ENCODE measurements around the gene KLK3.
"Not testable (repeated sequence)": the region's sequence is repeated elsewhere in the genome, so short reads cannot be mapped to it uniquely, and the experiment has no call there.

KLK3 gene

GRCh38 chr19:50896089-50896590, 41.4 kb downstream of the KLK3 start:
- DNase-seq (ENCODE audit: insufficient read length, low spot score); FAIRE-seq: not testable (repeated sequence)

DNA sequence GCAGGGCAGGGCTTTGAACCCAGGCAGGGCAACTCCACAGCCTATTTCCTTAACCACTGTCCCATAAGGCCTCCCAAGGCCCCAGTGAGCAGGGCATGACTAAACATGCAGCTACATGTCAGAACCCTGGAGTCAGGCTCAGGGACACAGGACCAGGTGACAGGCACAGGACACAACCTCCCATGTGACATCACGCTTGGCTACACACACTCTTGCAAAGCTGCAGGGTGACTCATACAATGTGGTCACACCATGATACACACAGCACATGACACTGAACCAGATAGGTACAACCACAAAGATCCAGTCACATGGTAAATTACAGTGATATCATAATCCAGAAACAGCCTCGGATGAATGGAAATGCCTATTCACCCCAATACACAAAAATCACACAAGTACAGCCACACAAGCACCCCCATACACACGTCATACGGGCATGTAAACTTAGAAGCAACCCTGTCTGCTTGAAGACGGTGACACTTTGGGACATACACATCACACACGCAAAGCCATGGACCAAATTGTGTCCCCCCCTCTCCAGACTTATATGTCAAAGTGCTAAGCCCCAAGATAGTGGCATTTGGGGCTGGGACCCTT, 42.0 kb downstream of the KLK3 start:
- DNase-seq (ENCODE audit: insufficient read length, low spot score) (no peak), FAIRE-seq (peak; percentile 54)

DNA sequence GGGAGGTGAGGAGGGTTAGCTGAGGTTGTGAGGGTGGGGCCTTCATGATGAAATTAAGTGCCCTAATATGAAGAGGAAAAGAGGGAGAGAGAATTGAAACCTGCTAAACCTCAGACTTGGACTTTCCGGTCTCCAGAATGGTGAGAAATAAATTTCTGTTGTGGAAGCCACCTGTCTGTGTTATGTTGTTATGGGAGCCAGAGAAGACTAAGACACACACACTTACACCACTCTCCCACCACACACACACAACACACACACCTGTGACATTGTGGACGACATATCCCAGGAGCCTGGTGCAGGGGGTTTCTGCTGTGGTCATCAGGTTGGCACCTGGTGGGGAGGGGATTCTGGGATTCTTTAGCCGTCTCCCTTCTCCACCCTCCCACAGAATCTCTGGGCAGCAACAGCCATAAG, 42.5 kb downstream of the KLK3 start:
- FAIRE-seq, result no peak
- no peak for DNase-seq (ENCODE audit: insufficient read length, low spot score)

- FAIRE-seq (no peak), DNase-seq (ENCODE audit: insufficient read length, low spot score) (no peak)
These were observed 42.9 kb downstream of the KLK3 start for GRCh38 chr19:50897612-50898011.

- no peak for DNase-seq (ENCODE audit: insufficient read length, low spot score)
- FAIRE-seq, result no peak
These were observed 43.3 kb downstream of the KLK3 start for GRCh38 chr19:50898018-50898417.

- FAIRE-seq, result no peak
- DNase-seq (ENCODE audit: insufficient read length, low spot score), result no peak
These were observed 44.9 kb downstream of the KLK3 start for GRCh38 chr19:50899569-50899968.

DNA sequence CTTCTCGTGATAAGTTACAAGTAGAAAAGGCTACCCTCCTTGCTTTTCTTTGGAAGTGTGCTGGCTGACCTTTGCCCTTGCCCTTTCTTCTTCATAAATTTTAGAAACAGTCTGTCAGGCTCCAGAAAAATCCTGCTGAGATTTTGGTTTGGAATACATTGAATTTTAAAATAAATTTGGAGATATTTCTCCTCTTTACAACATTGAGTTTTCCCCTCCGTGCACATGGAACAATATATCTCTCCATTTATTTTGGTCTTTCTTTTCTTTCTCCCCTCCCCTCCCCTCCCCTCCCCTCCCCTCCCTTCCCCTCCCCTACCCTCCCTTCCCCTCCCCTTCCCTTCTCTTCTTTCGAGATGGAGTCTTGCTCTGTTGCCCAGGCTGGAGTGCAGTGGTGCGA, 47.9 kb downstream of the KLK3 start:
- FAIRE-seq, result no peak
- DNase-seq (ENCODE audit: insufficient read length, low spot score), result no peak

GRCh38 chr19:50906217-50906616, 51.5 kb downstream of the KLK3 start:
- FAIRE-seq (no peak), DNase-seq (ENCODE audit: insufficient read length, low spot score) (no peak)

GRCh38 chr19:50908336-50908735, 53.6 kb downstream of the KLK3 start:
- no peak for FAIRE-seq
- no peak for DNase-seq (ENCODE audit: insufficient read length, low spot score)

- no peak for FAIRE-seq
- DNase-seq (ENCODE audit: insufficient read length, low spot score), result no peak
These were observed 54.7 kb downstream of the KLK3 start for GRCh38 chr19:50909240-50910070.

Data from HTR-8/SVneo (cell line).